Neural crest cell (in vitro differentiated cells): ENCODE results near the gene DACT2. TPM values are rescaled to one million over a fixed set of nuclear protein-coding genes. Genes with fewer than 3 reads are reported as not detected.

ENCODE experiments used
- DNase-seq: peaks from one replicate; pipeline ENCODE4 v3.0.0; 2021; ENCODE audit warnings: low read depth, mixed read lengths, low spot score
- H3K27ac Mint-ChIP-seq: one replicate; pipeline ENCODE4 v1.8.0; 2021; ENCODE audit warnings: mild to moderate bottlenecking, mixed read lengths; ENCODE audit not compliant: unreplicated experiment
- H3K27me3 Mint-ChIP-seq: 2 replicates; pipeline ENCODE4 v1.8.0; 2021; ENCODE audit warnings: low read depth, mild to moderate bottlenecking, mixed read lengths
- H3K36me3 Mint-ChIP-seq: 2 replicates; pipeline ENCODE4 v1.8.0; 2021; ENCODE audit warnings: low read depth, mild to moderate bottlenecking, mixed read lengths
- H3K4me1 Mint-ChIP-seq: 2 replicates; pipeline ENCODE4 v1.8.0; 2021; ENCODE audit warnings: mixed read lengths
- H3K4me3 Mint-ChIP-seq: one replicate; pipeline ENCODE4 v1.8.0; 2021; ENCODE audit warnings: mild to moderate bottlenecking, mixed read lengths
- H3K9me3 Mint-ChIP-seq: 2 replicates; pipeline ENCODE4 v1.8.0; 2021; ENCODE audit warnings: mixed read lengths
- total RNA-seq: library from RNA; stranded (reverse); gene quantifications from 2 replicates; pipeline ENCODE4 v1.2.1, GENCODE V29; 2021
- TF ChIP-seq, protein P1 (sequence below): fragments of 200-600 bp; sonication (generic); conservative IDR thresholded peaks from 2 replicates; pipeline ENCODE4 v1.5.0; 2021; ENCODE audit warnings: antibody characterized with exemption, mild to moderate bottlenecking

Gene DACT2
- total RNA-seq, 1 donor from 2014 or later: 0.19 TPM

- DNase-seq: no peak
- Mint-ChIP-seq H3K36me3 (no peaks in the 10 kb centered on the region), H3K4me3 (no peak overlapping the region), H3K4me1 (peaks cover 46% of the 10 kb centered on the region), H3K9me3 (no peaks in the 10 kb centered on the region), H3K27me3 (no peaks in the 10 kb centered on the region), H3K27ac (no peak overlapping the region)
- TF ChIP-seq, protein P1, sequence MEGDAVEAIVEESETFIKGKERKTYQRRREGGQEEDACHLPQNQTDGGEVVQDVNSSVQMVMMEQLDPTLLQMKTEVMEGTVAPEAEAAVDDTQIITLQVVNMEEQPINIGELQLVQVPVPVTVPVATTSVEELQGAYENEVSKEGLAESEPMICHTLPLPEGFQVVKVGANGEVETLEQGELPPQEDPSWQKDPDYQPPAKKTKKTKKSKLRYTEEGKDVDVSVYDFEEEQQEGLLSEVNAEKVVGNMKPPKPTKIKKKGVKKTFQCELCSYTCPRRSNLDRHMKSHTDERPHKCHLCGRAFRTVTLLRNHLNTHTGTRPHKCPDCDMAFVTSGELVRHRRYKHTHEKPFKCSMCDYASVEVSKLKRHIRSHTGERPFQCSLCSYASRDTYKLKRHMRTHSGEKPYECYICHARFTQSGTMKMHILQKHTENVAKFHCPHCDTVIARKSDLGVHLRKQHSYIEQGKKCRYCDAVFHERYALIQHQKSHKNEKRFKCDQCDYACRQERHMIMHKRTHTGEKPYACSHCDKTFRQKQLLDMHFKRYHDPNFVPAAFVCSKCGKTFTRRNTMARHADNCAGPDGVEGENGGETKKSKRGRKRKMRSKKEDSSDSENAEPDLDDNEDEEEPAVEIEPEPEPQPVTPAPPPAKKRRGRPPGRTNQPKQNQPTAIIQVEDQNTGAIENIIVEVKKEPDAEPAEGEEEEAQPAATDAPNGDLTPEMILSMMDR: no peak
Measured at GRCh38 chr6:168279403-168279935, 40.1 kb downstream of the DACT2 start.

GRCh38 chr6:168278904-168279303 lies 40.7 kb downstream of the DACT2 start:
- Mint-ChIP-seq H3K9me3 (no peaks in the 10 kb centered on the region), H3K4me1 (peaks cover 48% of the 10 kb centered on the region), H3K27ac (no peak overlapping the region), H3K36me3 (no peaks in the 10 kb centered on the region), H3K27me3 (no peaks in the 10 kb centered on the region), H3K4me3 (no peak overlapping the region)
- no peak for DNase-seq
- TF ChIP-seq, protein P1: no peak

- Mint-ChIP-seq H3K4me1 (peaks cover 55% of the 10 kb centered on the region), H3K4me3 (no peak overlapping the region), H3K27me3 (no peaks in the 10 kb centered on the region), H3K27ac (no peak overlapping the region), H3K9me3 (no peaks in the 10 kb centered on the region), H3K36me3 (no peaks in the 10 kb centered on the region)
- DNase-seq: no peak
- TF ChIP-seq, protein P1: no peak
Measured at GRCh38 chr6:168277274-168277669, 42.3 kb downstream of the DACT2 start.

- no peak overlapping the region for H3K27ac Mint-ChIP-seq
- H3K4me1 Mint-ChIP-seq: peaks cover 52% of the 10 kb centered on the region
Measured at GRCh38 chr6:168276576-168277273, 42.9 kb downstream of the DACT2 start.

GRCh38 chr6:168275168-168275567 lies 44.4 kb downstream of the DACT2 start:
- no peak for DNase-seq
- Mint-ChIP-seq H3K4me3 (no peak overlapping the region), H3K36me3 (no peaks in the 10 kb centered on the region), H3K27ac (no peak overlapping the region), H3K4me1 (peaks cover 39% of the 10 kb centered on the region), H3K9me3 (no peaks in the 10 kb centered on the region), H3K27me3 (no peaks in the 10 kb centered on the region)
- TF ChIP-seq, protein P1: no peak

More at GRCh38 chr6:168276576-168277273, 42.9 kb downstream of the DACT2 start:
- DNase-seq: no peak
- no peaks in the 10 kb centered on the region for H3K27me3 Mint-ChIP-seq
- H3K9me3 Mint-ChIP-seq: no peaks in the 10 kb centered on the region
- H3K4me3 Mint-ChIP-seq: no peak overlapping the region
- no peaks in the 10 kb centered on the region for H3K36me3 Mint-ChIP-seq
- TF ChIP-seq, protein P1: no peak
